Measurements from ENCODE around the gene SMOC2. TPM values are rescaled to one million over a fixed set of nuclear protein-coding genes. Genes with fewer than 3 reads are reported as not detected.

Gene SMOC2
- total RNA-seq, 1 experiment from 2014 or later: 0.42 TPM

- TF ChIP-seq, protein P1, sequence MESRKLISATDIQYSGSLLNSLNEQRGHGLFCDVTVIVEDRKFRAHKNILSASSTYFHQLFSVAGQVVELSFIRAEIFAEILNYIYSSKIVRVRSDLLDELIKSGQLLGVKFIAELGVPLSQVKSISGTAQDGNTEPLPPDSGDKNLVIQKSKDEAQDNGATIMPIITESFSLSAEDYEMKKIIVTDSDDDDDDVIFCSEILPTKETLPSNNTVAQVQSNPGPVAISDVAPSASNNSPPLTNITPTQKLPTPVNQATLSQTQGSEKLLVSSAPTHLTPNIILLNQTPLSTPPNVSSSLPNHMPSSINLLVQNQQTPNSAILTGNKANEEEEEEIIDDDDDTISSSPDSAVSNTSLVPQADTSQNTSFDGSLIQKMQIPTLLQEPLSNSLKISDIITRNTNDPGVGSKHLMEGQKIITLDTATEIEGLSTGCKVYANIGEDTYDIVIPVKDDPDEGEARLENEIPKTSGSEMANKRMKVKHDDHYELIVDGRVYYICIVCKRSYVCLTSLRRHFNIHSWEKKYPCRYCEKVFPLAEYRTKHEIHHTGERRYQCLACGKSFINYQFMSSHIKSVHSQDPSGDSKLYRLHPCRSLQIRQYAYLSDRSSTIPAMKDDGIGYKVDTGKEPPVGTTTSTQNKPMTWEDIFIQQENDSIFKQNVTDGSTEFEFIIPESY (IDR thresholded peaks at IDR 0.05; ENCODE audit: extremely low read depth, insufficient replicate concordance, low read length): no peak
- TF ChIP-seq EZH2phosphoT487 (IDR thresholded peaks at IDR 0.05; ENCODE audit: borderline replicate concordance): no peak
- no peak for TF ChIP-seq POLR2AphosphoS5 (IDR thresholded peaks at IDR 0.05; ENCODE audit: low read depth, low read length)
These were observed 28.5 kb upstream of the SMOC2 start (continued) for GRCh38 chr6:168412456-168412855.

GRCh38 chr6:168413018-168413720 lies 27.8 kb upstream of the SMOC2 start:
- no TSS peak for BruUV-seq (replicated peaks)
- Histone ChIP-seq H3K36me3 (ENCODE audit: control insufficient read depth in 1 of 2, insufficient read depth in 2 of 2, low read length in 2 of 2) (no peaks in the 10 kb centered on the region), H3K27ac (ENCODE audit: low read depth, low read length) (no peak overlapping the region), H3K9ac (ENCODE audit: low read length) (no peak overlapping the region), H3K9me3 (ENCODE audit: control insufficient read depth in 1 of 2, insufficient read depth in 1 of 2, low read depth in 1 of 2, low read length in 2 of 2) (no peaks in the 10 kb centered on the region), H3K27me3 (ENCODE audit: insufficient read depth, low read length) (no peaks in the 10 kb centered on the region), H3K4me1 (ENCODE audit: control insufficient read depth in 1 of 2, insufficient read depth in 2 of 2, low read length in 2 of 2) (no peaks in the 10 kb centered on the region), H3K79me2 (ENCODE audit: insufficient read depth, low read length) (no peaks in the 10 kb centered on the region), H3K4me3 (replicated peaks in 1 of 2; ENCODE audit: low read depth in 1 of 2, low read length in 2 of 2) (no peak overlapping the region), H3K4me2 (ENCODE audit: low read length) (no peak overlapping the region), H4K20me1 (ENCODE audit: insufficient read depth) (no peaks in the 10 kb centered on the region), H2AFZ (ENCODE audit: low read depth, low read length, poor library complexity, severe bottlenecking) (no peak overlapping the region), H3K9me2 (ENCODE audit: insufficient read depth) (no peaks in the 10 kb centered on the region)
- ChIA-PET CTCF (no interaction called here), POLR2A (no interaction called here), RAD21 (ENCODE audit: low non-redundant PET in 1 of 2, low total read pairs in 2 of 2, uncharacterized antibody in 2 of 2, unreplicated experiment in 2 of 2) (no interaction called here)
- intact Hi-C loops (cut with micrococcal nuclease): no loop called here
- ATAC-seq: no peak
- TF ChIP-seq CEBPB (IDR thresholded peaks at IDR 0.05; ENCODE audit: low read depth) (no peak), TCF7L2 (IDR thresholded peaks at IDR 0.05; ENCODE audit: borderline replicate concordance, extremely low read depth, insufficient read depth, insufficient read length) (no peak), CTCF (IDR thresholded peaks at IDR 0.05 in 2 of 3, conservative IDR thresholded peaks at IDR 0.05 in 1 of 3; ENCODE audit: borderline replicate concordance in 1 of 3, insufficient read depth in 1 of 3, low read depth in 2 of 3, low read length in 2 of 3) (no peak)
- no peak for DNase-seq (ENCODE audit: low read depth, low spot score)
